GM23338 (cell line): Measurements from ENCODE around the gene PRSS56. TPM values are rescaled to one million over a fixed set of nuclear protein-coding genes. Genes with fewer than 3 reads are reported as not detected.

Experiments used
- ATAC-seq: fragments of 200-7000 bp; cut with Tn5 transposase; 3 replicates; pipeline ENCODE4 v1.9.1; 2020
- DNase-seq: peaks from one replicate; pipeline ENCODE4 v3.0.0-alpha.2; 2015; ENCODE audit warnings: low spot score
- H2AFZ ChIP-seq: fragments of 200-600 bp; sonication (generic); 2 replicates; pipeline ENCODE4 v1.8.0; 2016; ENCODE audit warnings: antibody characterized with exemption, mild to moderate bottlenecking, moderate library complexity
- H3F3A ChIP-seq: fragments of 200-600 bp; sonication (generic); replicated peaks from 2 replicates; pipeline ENCODE4 v1.8.0; 2017; ENCODE audit warnings: antibody characterized with exemption, mixed run types, low read depth
- H3K27ac ChIP-seq: fragments of 200-600 bp; sonication (generic); 2 replicates; pipeline ENCODE4 v1.6.1; 2016; ENCODE audit warnings: low read depth
- H3K27me3 ChIP-seq: fragments of 200-600 bp; sonication (generic); 2 replicates; pipeline ENCODE4 v1.8.0; 2016; ENCODE audit warnings: mild to moderate bottlenecking, mixed run types, moderate library complexity; ENCODE audit not compliant: insufficient read depth
- H3K36me3 ChIP-seq: fragments of 200-600 bp; sonication (generic); 2 replicates; pipeline ENCODE4 v1.8.0; 2016; ENCODE audit warnings: mild to moderate bottlenecking; ENCODE audit not compliant: insufficient read depth
- H3K4me1 ChIP-seq: fragments of 200-600 bp; sonication (generic); 2 replicates; pipeline ENCODE4 v1.8.0; 2016; ENCODE audit warnings: mild to moderate bottlenecking, moderate library complexity; ENCODE audit not compliant: insufficient read depth
- H3K4me2 ChIP-seq: fragments of 200-600 bp; sonication (generic); 2 replicates; pipeline ENCODE4 v1.7.1; 2017; ENCODE audit warnings: mixed run types
- H3K4me3 ChIP-seq: fragments of 200-600 bp; sonication (generic); 2 replicates; pipeline ENCODE4 v1.6.1; 2016; ENCODE audit warnings: mixed run types
- H3K79me2 ChIP-seq: fragments of 200-600 bp; sonication (generic); replicated peaks from 2 replicates; pipeline ENCODE4 v1.8.0; 2017; ENCODE audit warnings: mild to moderate bottlenecking; ENCODE audit not compliant: insufficient read depth
- H3K9me2 ChIP-seq: fragments of 200-600 bp; sonication (generic); 2 replicates; pipeline ENCODE4 v1.8.0; 2017; ENCODE audit not compliant: insufficient read depth
- H4K20me1 ChIP-seq: fragments of 200-600 bp; sonication (generic); replicated peaks from 2 replicates; pipeline ENCODE4 v1.8.0; 2017; ENCODE audit warnings: mild to moderate bottlenecking; ENCODE audit not compliant: insufficient read depth
- H3K27ac Mint-ChIP-seq: 2 replicates; pipeline ENCODE4 v1.8.0; 2020; ENCODE audit warnings: inconsistent platforms, mild to moderate bottlenecking, moderate library complexity, mixed read lengths
- H3K27me3 Mint-ChIP-seq: 3 replicates; pipeline ENCODE4 v1.8.0; 2022; ENCODE audit warnings: low read depth, mild to moderate bottlenecking, moderate library complexity, mixed read lengths, inconsistent platforms; ENCODE audit not compliant: insufficient read depth, poor library complexity
- H3K36me3 Mint-ChIP-seq: 3 replicates; pipeline ENCODE4 v1.8.0; 2021; ENCODE audit warnings: low read depth, mild to moderate bottlenecking, inconsistent platforms, moderate library complexity, mixed read lengths
- H3K4me1 Mint-ChIP-seq: 3 replicates; pipeline ENCODE4 v1.8.0; 2020; ENCODE audit warnings: mild to moderate bottlenecking, inconsistent platforms, mixed read lengths
- H3K4me3 Mint-ChIP-seq: 3 replicates; pipeline ENCODE4 v1.8.0; 2021; ENCODE audit warnings: moderate library complexity, mild to moderate bottlenecking, inconsistent platforms, mixed read lengths
- H3K9me3 Mint-ChIP-seq: 3 replicates; pipeline ENCODE4 v1.8.0; 2020; ENCODE audit warnings: moderate library complexity, mild to moderate bottlenecking, inconsistent platforms, mixed read lengths
- CREB1 ChIP-seq: fragments of 250-450 bp; sonication (Bioruptor Pico); IDR thresholded peaks from 2 replicates; pipeline ENCODE4 v1.5.0; 2020; ENCODE audit warnings: low read depth, mild to moderate bottlenecking, moderate library complexity
- CTCF ChIP-seq, 2 experiments: fragments of 200-600 bp in 1 of 2; sonication (generic) in 1 of 2; conservative IDR thresholded peaks; 2 replicates each; pipeline versions ENCODE4 v1.5.1 to v1.6.1; 2016 to 2017; ENCODE audit warnings: antibody characterized with exemption in 2 of 2, low read depth in 2 of 2, mild to moderate bottlenecking in 2 of 2, moderate library complexity in 1 of 2
- ETS1 ChIP-seq: IDR thresholded peaks from 2 replicates; pipeline ENCODE4 v1.6.1; 2016; ENCODE audit warnings: antibody characterized with exemption
- EZH2 ChIP-seq: fragments of 200-600 bp; sonication (generic); IDR thresholded peaks from one replicate; pipeline ENCODE4 v1.8.0; 2017; ENCODE audit warnings: antibody characterized with exemption, mild to moderate bottlenecking, low read depth; ENCODE audit not compliant: unreplicated experiment
- EZH2phosphoT487 ChIP-seq: fragments of 200-600 bp; sonication (generic); IDR thresholded peaks from one replicate; pipeline ENCODE4 v1.8.1; 2018; ENCODE audit warnings: antibody characterized with exemption; ENCODE audit not compliant: unreplicated experiment
- JUNB ChIP-seq: IDR thresholded peaks from one replicate; pipeline ENCODE4 v1.6.1; 2016; ENCODE audit warnings: antibody characterized with exemption; ENCODE audit not compliant: unreplicated experiment
- POLR2AphosphoS5 ChIP-seq: IDR thresholded peaks from 2 replicates; pipeline ENCODE4 v1.6.1; 2016; ENCODE audit warnings: antibody characterized with exemption, low read depth
- STAT1 ChIP-seq: IDR thresholded peaks from one replicate; pipeline ENCODE4 v1.6.1; 2016; ENCODE audit warnings: antibody characterized with exemption; ENCODE audit not compliant: unreplicated experiment
- ZNF114 ChIP-seq: fragments of 250-450 bp; sonication (Bioruptor Pico); IDR thresholded peaks from 2 replicates; pipeline ENCODE4 v1.5.0; 2020; ENCODE audit warnings: mild to moderate bottlenecking, moderate library complexity
- ZNF331 ChIP-seq: fragments of 250-450 bp; sonication (Bioruptor Pico); IDR thresholded peaks from 2 replicates; pipeline ENCODE4 v1.5.0; 2020; ENCODE audit warnings: low read depth, mild to moderate bottlenecking, moderate library complexity
- polyA plus RNA-seq: library from polyadenylated mRNA; unstranded; fragments of >200 nt; fragmentation: Nextera tagmentation; extraction: Ambion mirVana; gene quantifications from 2 replicates; pipeline ENCODE4 v1.2.1, GENCODE V29; 2016
- total RNA-seq: library from RNA; depleted of rRNA; stranded (reverse); fragments of >200 nt; shearing (Covaris generic); gene quantifications from 2 replicates; pipeline ENCODE4 v1.2.3, GENCODE V29; 2014
- TF ChIP-seq, protein P1 (sequence below): fragments of 250-450 bp; sonication (Bioruptor Pico); IDR thresholded peaks from 2 replicates; pipeline ENCODE4 v1.5.0; 2020; ENCODE audit warnings: mild to moderate bottlenecking, moderate library complexity

The PRSS56 gene
- total and polyA plus RNA-seq, 2 experiments from 2014 or later = 0.27 to 0.31 TPM

- ATAC-seq = no peak
- Mint-ChIP-seq H3K4me1 (peaks cover 5% of the 10 kb centered on the region; the same call in 2 of the 3 replicates), H3K9me3 (no peaks in the 10 kb centered on the region), H3K27ac (no peak overlapping the region), H3K36me3 (no peaks in the 10 kb centered on the region), H3K27me3 (peaks cover 6% of the 10 kb centered on the region), H3K4me3 (no peak overlapping the region)
- Histone ChIP-seq H2AFZ (no peak overlapping the region), H3K9me2 (no peaks in the 10 kb centered on the region), H3K36me3 (no peaks in the 10 kb centered on the region), H3K4me3 (no peak overlapping the region), H3K27me3 (0 out of 2 replicates have a peak, but pooled peaks cover 5% of the 10 kb centered on the region), H3K27ac (no peak overlapping the region), H3K79me2 (no peaks in the 10 kb centered on the region), H4K20me1 (no peaks in the 10 kb centered on the region), H3K4me1 (no peaks in the 10 kb centered on the region), H3K4me2 (no peak overlapping the region), H3F3A (no peaks in the 10 kb centered on the region)
- TF ChIP-seq CTCF (conservative IDR thresholded peaks at IDR 0.05; ENCODE audit: low read depth in 2 of 2) (no peak), JUNB (no peak)
- DNase-seq = no peak
Observed at GRCh38 chr2:232473467-232473890, 46.7 kb upstream of the PRSS56 start.

GRCh38 chr2:232476045-232476444, 44.1 kb upstream of the PRSS56 start:
- Histone ChIP-seq H3K9me2 (no peaks in the 10 kb centered on the region), H3K36me3 (no peaks in the 10 kb centered on the region), H3K4me1 (no peaks in the 10 kb centered on the region), H3K27me3 (0 out of 2 replicates have a peak, but pooled peaks cover 5% of the 10 kb centered on the region), H4K20me1 (no peaks in the 10 kb centered on the region), H3K27ac (no peak overlapping the region), H3K79me2 (no peaks in the 10 kb centered on the region), H3K4me3 (no peak overlapping the region), H2AFZ (no peak overlapping the region), H3F3A (no peaks in the 10 kb centered on the region), H3K4me2 (no peak overlapping the region)
- Mint-ChIP-seq H3K27ac (no peak overlapping the region), H3K36me3 (no peaks in the 10 kb centered on the region), H3K4me3 (no peak overlapping the region), H3K9me3 (no peaks in the 10 kb centered on the region), H3K4me1 (peaks cover 5% of the 10 kb centered on the region; the same call in 2 of the 3 replicates), H3K27me3 (peaks cover 10% of the 10 kb centered on the region)
- DNase-seq = peak; percentile 29
- peak; percentile 16; the same call in 2 of the 3 replicates for ATAC-seq
- TF ChIP-seq STAT1 (no peak), POLR2AphosphoS5 (no peak), CTCF (conservative IDR thresholded peaks at IDR 0.05; ENCODE audit: low read depth in 2 of 2) (no peak), EZH2 (no peak), JUNB (no peak), ETS1 (no peak), ZNF114 (CRISPR knock-in tag) (no peak), EZH2phosphoT487 (no peak), ZNF331 (no peak), CREB1 (CRISPR knock-in tag) (no peak)
- TF ChIP-seq, protein P1, sequence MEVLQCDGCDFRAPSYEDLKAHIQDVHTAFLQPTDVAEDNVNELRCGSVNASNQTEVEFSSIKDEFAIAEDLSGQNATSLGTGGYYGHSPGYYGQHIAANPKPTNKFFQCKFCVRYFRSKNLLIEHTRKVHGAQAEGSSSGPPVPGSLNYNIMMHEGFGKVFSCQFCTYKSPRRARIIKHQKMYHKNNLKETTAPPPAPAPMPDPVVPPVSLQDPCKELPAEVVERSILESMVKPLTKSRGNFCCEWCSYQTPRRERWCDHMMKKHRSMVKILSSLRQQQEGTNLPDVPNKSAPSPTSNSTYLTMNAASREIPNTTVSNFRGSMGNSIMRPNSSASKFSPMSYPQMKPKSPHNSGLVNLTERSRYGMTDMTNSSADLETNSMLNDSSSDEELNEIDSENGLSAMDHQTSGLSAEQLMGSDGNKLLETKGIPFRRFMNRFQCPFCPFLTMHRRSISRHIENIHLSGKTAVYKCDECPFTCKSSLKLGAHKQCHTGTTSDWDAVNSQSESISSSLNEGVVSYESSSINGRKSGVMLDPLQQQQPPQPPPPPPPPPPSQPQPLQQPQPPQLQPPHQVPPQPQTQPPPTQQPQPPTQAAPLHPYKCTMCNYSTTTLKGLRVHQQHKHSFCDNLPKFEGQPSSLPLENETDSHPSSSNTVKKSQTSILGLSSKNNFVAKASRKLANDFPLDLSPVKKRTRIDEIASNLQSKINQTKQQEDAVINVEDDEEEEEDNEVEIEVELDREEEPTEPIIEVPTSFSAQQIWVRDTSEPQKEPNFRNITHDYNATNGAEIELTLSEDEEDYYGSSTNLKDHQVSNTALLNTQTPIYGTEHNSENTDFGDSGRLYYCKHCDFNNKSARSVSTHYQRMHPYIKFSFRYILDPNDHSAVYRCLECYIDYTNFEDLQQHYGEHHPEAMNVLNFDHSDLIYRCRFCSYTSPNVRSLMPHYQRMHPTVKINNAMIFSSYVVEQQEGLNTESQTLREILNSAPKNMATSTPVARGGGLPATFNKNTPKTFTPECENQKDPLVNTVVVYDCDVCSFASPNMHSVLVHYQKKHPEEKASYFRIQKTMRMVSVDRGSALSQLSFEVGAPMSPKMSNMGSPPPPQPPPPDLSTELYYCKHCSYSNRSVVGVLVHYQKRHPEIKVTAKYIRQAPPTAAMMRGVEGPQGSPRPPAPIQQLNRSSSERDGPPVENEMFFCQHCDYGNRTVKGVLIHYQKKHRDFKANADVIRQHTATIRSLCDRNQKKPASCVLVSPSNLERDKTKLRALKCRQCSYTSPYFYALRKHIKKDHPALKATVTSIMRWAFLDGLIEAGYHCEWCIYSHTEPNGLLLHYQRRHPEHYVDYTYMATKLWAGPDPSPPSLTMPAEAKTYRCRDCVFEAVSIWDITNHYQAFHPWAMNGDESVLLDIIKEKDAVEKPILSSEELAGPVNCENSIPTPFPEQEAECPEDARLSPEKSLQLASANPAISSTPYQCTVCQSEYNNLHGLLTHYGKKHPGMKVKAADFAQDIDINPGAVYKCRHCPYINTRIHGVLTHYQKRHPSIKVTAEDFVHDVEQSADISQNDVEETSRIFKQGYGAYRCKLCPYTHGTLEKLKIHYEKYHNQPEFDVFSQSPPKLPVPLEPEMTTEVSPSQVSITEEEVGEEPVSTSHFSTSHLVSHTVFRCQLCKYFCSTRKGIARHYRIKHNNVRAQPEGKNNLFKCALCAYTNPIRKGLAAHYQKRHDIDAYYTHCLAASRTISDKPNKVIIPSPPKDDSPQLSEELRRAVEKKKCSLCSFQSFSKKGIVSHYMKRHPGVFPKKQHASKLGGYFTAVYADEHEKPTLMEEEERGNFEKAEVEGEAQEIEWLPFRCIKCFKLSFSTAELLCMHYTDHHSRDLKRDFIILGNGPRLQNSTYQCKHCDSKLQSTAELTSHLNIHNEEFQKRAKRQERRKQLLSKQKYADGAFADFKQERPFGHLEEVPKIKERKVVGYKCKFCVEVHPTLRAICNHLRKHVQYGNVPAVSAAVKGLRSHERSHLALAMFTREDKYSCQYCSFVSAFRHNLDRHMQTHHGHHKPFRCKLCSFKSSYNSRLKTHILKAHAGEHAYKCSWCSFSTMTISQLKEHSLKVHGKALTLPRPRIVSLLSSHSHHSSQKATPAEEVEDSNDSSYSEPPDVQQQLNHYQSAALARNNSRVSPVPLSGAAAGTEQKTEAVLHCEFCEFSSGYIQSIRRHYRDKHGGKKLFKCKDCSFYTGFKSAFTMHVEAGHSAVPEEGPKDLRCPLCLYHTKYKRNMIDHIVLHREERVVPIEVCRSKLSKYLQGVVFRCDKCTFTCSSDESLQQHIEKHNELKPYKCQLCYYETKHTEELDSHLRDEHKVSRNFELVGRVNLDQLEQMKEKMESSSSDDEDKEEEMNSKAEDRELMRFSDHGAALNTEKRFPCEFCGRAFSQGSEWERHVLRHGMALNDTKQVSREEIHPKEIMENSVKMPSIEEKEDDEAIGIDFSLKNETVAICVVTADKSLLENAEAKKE (CRISPR knock-in tag) = no peak
